Endothelial cell of umbilical vein (primary cell): ENCODE data around the gene MYO18A.

Source experiments
- EZH2 ChIP-seq: IDR thresholded peaks from 2 replicates; pipeline ENCODE4 v1.6.1; 2012; ENCODE audit warnings: borderline replicate concordance, low read depth, mild to moderate bottlenecking, moderate library complexity, low read length, inconsistent platforms; ENCODE audit not compliant: severe bottlenecking
- JUN ChIP-seq: IDR thresholded peaks from 2 replicates; pipeline ENCODE4 v1.6.1; 2011; ENCODE audit warnings: borderline replicate concordance, low read depth; ENCODE audit not compliant: insufficient read length, insufficient read depth
- MYC ChIP-seq: IDR thresholded peaks from one replicate; pipeline ENCODE4 v1.6.1; 2011; ENCODE audit warnings: mild to moderate bottlenecking, low read depth, low read length
- POLR2A ChIP-seq: IDR thresholded peaks from 2 replicates; pipeline ENCODE4 v1.6.1; 2012; ENCODE audit warnings: low read depth, mild to moderate bottlenecking, control low read depth, low read length
- POLR2AphosphoS5 ChIP-seq: IDR thresholded peaks from 2 replicates; pipeline ENCODE4 v1.6.1; 2012; ENCODE audit warnings: low read depth, mild to moderate bottlenecking, control low read depth, low read length, moderate library complexity; ENCODE audit not compliant: insufficient read depth
- TF ChIP-seq, protein P1 (sequence below), 2 donors: IDR thresholded peaks; 1 replicate in 1 of 2; 2 replicates in 1 of 2; pipeline ENCODE4 v1.5.1; 2011; ENCODE audit warnings: low read length in 2 of 2, mild to moderate bottlenecking in 2 of 2, moderate library complexity in 2 of 2, control low read depth in 1 of 2, inconsistent platforms in 1 of 2, low read depth in 1 of 2; ENCODE audit not compliant: insufficient read depth in 1 of 2; ENCODE audit errors: extremely low read depth in 1 of 2
- TF ChIP-seq, protein P2 (sequence below): IDR thresholded peaks from 2 replicates; pipeline ENCODE4 v1.6.1; 2011; ENCODE audit not compliant: insufficient read depth, insufficient read length

DNA sequence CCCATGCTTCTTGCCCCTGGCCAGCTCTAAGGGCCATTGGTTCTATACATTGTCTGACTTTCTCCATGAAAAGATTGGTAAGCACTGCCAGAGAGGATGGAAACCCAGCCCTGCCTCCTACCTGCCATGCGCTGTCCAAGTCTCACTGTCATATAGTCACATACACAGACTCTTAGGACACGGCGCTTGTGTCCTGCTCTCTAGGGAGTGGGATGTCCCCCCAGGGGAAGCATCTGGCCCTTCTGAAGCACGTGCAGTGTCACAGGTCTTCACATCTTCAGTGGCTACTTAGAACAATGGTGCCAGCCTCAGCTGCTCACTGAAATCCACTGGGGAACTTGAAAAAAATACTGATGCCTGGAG lies 38.7 kb downstream of the MYO18A start:
- TF ChIP-seq, protein P1, sequence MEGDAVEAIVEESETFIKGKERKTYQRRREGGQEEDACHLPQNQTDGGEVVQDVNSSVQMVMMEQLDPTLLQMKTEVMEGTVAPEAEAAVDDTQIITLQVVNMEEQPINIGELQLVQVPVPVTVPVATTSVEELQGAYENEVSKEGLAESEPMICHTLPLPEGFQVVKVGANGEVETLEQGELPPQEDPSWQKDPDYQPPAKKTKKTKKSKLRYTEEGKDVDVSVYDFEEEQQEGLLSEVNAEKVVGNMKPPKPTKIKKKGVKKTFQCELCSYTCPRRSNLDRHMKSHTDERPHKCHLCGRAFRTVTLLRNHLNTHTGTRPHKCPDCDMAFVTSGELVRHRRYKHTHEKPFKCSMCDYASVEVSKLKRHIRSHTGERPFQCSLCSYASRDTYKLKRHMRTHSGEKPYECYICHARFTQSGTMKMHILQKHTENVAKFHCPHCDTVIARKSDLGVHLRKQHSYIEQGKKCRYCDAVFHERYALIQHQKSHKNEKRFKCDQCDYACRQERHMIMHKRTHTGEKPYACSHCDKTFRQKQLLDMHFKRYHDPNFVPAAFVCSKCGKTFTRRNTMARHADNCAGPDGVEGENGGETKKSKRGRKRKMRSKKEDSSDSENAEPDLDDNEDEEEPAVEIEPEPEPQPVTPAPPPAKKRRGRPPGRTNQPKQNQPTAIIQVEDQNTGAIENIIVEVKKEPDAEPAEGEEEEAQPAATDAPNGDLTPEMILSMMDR (IDR thresholded peaks at IDR 0.05; ENCODE audit: extremely low read depth in 1 of 2, insufficient read depth in 1 of 2, low read depth in 1 of 2, low read length in 2 of 2) = no peak
- TF ChIP-seq POLR2A = no peak
- no peak for TF ChIP-seq POLR2AphosphoS5
- TF ChIP-seq, protein P2, sequence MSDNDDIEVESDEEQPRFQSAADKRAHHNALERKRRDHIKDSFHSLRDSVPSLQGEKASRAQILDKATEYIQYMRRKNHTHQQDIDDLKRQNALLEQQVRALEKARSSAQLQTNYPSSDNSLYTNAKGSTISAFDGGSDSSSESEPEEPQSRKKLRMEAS = no peak
- TF ChIP-seq EZH2 = no peak
- no peak for TF ChIP-seq MYC
- no peak for TF ChIP-seq JUN
